ENCODE data around the gene ALOX5AP.
A peak's percentile ranks its signal among the peaks of the same experiment; 100 is the strongest.

ALOX5AP gene

GRCh38 chr13:30734439-30734838 lies 904 bp upstream of the ALOX5AP start:
- Histone ChIP-seq H3K9ac (ENCODE audit: low read length) (peak overlapping the region; percentile 63; the same call in 1 of the 2 replicates), H4K20me1 (ENCODE audit: insufficient read depth, low read length) (no peaks in the 10 kb centered on the region), H3K27me3 (ENCODE audit: low read depth, low read length) (peaks cover 36% of the 10 kb centered on the region; the same call in 1 of the 2 replicates), H3K79me2 (ENCODE audit: low read length) (no peaks in the 10 kb centered on the region; the same call in 1 of the 2 replicates), H3K36me3 (replicated peaks; ENCODE audit: low read depth, low read length) (no peaks in the 10 kb centered on the region), H3K9me3 (ENCODE audit: insufficient read depth, low read length) (no peaks in the 10 kb centered on the region), H3K4me2 (ENCODE audit: low read length) (peak overlapping the region; percentile 87), H2AFZ (ENCODE audit: low read depth, low read length) (no peak overlapping the region), H3K4me3 (ENCODE audit: low read length) (peak overlapping the region; percentile 71), H3K4me1 (ENCODE audit: low read length) (peaks cover 50% of the 10 kb centered on the region), H3K27ac (ENCODE audit: low read length) (peak overlapping the region; percentile 86)
- TF ChIP-seq CTCF (IDR thresholded peaks at IDR 0.05; ENCODE audit: low read depth, low read length): no peak
- TF ChIP-seq EZH2phosphoT487 (IDR thresholded peaks at IDR 0.05; ENCODE audit: low read depth): no peak

GRCh38 chr13:30735872-30736175 lies 481 bp downstream of the ALOX5AP start:
- 0 out of 2 replicates have a peak overlapping the region, but pooled peaks have one; percentile 7 for H2AFZ ChIP-seq (ENCODE audit: low read depth, low read length)
- no peaks in the 10 kb centered on the region for H3K36me3 ChIP-seq (replicated peaks; ENCODE audit: low read depth, low read length)
- H3K27ac ChIP-seq (ENCODE audit: low read length): peak overlapping the region; percentile 86
- H3K9ac ChIP-seq (ENCODE audit: low read length): peak overlapping the region; percentile 63
- peaks cover 25% of the 10 kb centered on the region; the same call in 1 of the 2 replicates for H3K27me3 ChIP-seq (ENCODE audit: low read depth, low read length)
- TF ChIP-seq EZH2phosphoT487 (IDR thresholded peaks at IDR 0.05; ENCODE audit: low read depth) (no peak), CTCF (IDR thresholded peaks at IDR 0.05; ENCODE audit: low read depth, low read length) (no peak)
- peak overlapping the region; percentile 87 for H3K4me2 ChIP-seq (ENCODE audit: low read length)
- H3K79me2 ChIP-seq (ENCODE audit: low read length): no peaks in the 10 kb centered on the region; the same call in 1 of the 2 replicates
- H4K20me1 ChIP-seq (ENCODE audit: insufficient read depth, low read length): no peaks in the 10 kb centered on the region
- H3K4me1 ChIP-seq (ENCODE audit: low read length): peaks cover 63% of the 10 kb centered on the region
- H3K4me3 ChIP-seq (ENCODE audit: low read length): peak overlapping the region; percentile 71
- H3K9me3 ChIP-seq (ENCODE audit: insufficient read depth, low read length): no peaks in the 10 kb centered on the region

- H3K79me2 ChIP-seq (ENCODE audit: low read length): no peaks in the 10 kb centered on the region; the same call in 1 of the 2 replicates
- H4K20me1 ChIP-seq (ENCODE audit: insufficient read depth, low read length): no peaks in the 10 kb centered on the region
- no peaks in the 10 kb centered on the region for H3K36me3 ChIP-seq (replicated peaks; ENCODE audit: low read depth, low read length)
- peak overlapping the region; percentile 87 for H3K4me2 ChIP-seq (ENCODE audit: low read length)
- peak overlapping the region; percentile 86 for H3K27ac ChIP-seq (ENCODE audit: low read length)
- no peak overlapping the region for H2AFZ ChIP-seq (ENCODE audit: low read depth, low read length)
- H3K4me3 ChIP-seq (ENCODE audit: low read length): peak overlapping the region; percentile 71
- H3K9me3 ChIP-seq (ENCODE audit: insufficient read depth, low read length): no peaks in the 10 kb centered on the region
- H3K27me3 ChIP-seq (ENCODE audit: low read depth, low read length): peaks cover 23% of the 10 kb centered on the region; the same call in 1 of the 2 replicates
- TF ChIP-seq CTCF (IDR thresholded peaks at IDR 0.05; ENCODE audit: low read depth, low read length) (no peak), EZH2phosphoT487 (IDR thresholded peaks at IDR 0.05; ENCODE audit: low read depth) (no peak)
- H3K4me1 ChIP-seq (ENCODE audit: low read length): peaks cover 67% of the 10 kb centered on the region
- H3K9ac ChIP-seq (ENCODE audit: low read length): peak overlapping the region; percentile 63
Measured at GRCh38 chr13:30736461-30737320, 1.3 kb downstream of the ALOX5AP start.
